HG03103 (cell line): ENCODE data around the gene MSH4.
"Not testable (repeated sequence)": the region's sequence is repeated elsewhere in the genome, so short reads cannot be mapped to it uniquely, and the experiment has no call there.

Experiments
- ATAC-seq: cut with Tn5 transposase; IDR thresholded peaks from one replicate; pipeline ENCODE4 v1.9.1; 2021; ENCODE audit warnings: low read depth; ENCODE audit not compliant: unreplicated experiment

MSH4 gene

DNA sequence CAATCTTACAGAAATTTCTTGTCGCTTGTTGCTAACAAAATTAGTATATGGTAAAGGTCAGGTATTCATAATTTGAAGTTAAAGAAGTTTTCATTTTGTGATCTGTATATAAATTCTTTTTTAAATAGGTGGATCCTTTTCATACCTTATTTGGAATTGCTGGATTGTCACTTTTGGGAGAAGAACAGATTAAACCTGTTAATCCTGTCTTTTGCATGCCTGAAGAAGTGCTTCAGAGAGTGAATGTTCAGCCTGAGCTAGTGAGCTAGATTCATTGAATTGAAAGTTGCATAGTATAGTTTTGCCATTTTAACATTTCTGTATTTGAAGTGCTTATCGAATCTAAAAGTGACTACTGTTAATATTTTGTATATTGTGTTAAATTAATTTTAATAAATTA lies 2.3 kb upstream of the MSH4 start:
- ATAC-seq = no peak

GRCh38 chr1:75795703-75796193 lies 934 bp upstream of the MSH4 start:
- ATAC-seq = no peak

DNA sequence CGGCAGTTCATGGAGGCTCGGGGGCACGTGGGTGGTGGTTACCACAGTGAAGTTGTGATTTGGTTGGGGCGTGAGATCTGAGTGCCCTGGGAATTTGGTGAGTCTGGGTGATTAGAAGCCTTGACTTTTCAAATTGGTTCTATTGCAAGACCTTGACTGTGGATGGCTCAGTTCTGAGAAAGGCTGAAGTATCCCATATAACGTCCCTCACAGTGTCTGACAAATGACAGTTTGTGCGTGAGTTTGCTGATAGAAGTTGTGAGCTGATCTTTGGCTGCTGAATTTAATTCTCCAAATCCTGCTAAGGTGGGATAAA lies 549 bp downstream of the MSH4 start:
- no peak for ATAC-seq

DNA sequence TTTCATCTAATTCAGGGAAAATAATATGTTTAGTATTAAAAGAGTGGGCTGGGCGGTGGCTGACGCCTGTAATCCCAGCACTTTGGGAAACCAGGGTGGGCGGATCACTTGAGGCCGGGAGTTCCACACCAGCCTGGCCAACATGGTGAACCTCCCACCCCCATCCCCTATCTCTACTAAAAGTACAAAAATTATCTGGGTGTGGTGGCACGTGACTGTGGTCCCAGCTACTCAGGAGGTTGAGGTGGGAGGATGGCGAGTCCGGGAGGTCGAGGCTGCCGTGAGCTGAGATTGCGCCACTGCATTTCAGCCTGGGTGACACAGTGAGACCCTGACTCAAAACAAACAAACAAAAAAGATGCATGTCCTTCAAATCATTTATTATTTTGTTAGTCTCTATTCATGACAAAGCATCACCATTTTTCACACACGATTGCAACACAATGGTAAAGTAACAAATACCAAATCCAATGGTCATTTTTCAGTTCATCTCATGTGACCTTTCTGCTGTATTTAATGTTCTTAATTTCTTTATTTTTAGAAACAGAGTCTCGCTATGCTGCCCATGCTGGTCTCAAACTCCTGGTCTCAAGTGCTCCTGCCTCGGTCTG lies 1.0 kb downstream of the MSH4 start:
- ATAC-seq = no peak

GRCh38 chr1:75801480-75801879 lies 4.8 kb downstream of the MSH4 start:
- ATAC-seq = not testable (repeated sequence)

- no peak for ATAC-seq
These were observed 12.2 kb downstream of the MSH4 start for GRCh38 chr1:75808921-75809320.

DNA sequence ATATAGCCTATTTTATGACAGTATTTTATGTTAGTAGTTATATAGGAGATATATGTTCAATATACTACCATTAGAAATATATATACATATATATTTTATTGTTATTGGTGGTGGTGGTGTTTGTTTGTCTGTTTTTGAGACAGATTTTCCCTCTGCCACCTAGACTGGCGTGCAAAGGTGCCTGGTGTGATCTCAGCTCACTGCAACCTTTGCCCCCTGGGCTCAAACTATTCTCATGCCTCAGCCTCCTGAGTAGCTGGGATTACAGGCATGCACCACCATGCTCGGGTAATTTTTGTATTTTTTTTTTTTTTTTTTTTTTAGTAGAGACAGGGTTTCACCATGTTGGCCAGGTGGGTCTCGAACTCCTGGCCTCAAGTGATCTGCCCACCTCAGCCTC lies 13.4 kb downstream of the MSH4 start:
- not testable (repeated sequence) for ATAC-seq

DNA sequence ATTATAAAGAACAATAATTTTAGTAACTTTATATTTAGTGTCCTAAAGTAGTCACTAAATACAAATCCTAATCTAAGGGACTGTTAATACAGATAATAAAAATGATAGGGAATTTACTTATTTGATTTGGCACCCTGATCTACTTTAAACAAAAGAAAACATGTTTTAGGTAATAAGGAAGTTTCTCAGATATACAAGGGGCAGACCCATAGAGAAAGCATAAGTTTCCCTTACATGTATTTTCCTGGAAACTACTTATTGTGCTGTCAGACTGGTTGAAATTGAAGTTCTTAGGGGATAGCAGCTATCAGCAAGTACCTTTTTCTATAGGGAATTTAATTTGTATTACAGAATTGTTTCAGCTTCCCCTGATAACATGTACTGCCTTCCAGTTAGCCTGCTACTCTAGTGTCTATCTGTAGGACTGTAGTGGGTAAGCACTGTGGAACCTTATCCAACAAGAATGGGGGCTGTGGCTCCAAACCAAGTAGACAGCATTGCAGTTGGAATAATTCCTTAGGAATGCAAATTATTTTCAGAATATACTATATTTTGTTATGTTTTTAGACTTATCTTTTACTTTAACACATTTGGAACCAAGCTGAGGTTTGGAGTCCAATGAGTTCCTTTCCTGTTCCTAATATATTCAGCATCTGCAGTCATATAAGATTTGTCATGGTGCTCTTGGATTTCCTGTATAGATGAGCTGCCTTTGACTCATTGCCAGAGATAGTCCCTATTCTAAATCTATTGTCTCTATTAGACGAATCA lies 14.7 kb downstream of the MSH4 start:
- no peak for ATAC-seq

GRCh38 chr1:75812065-75812464 lies 15.4 kb downstream of the MSH4 start:
- ATAC-seq = no peak

- not testable (repeated sequence) for ATAC-seq
These were observed 26.9 kb downstream of the MSH4 start for GRCh38 chr1:75823596-75823995.

GRCh38 chr1:75836528-75837100 lies 39.9 kb downstream of the MSH4 start:
- ATAC-seq = no peak

DNA sequence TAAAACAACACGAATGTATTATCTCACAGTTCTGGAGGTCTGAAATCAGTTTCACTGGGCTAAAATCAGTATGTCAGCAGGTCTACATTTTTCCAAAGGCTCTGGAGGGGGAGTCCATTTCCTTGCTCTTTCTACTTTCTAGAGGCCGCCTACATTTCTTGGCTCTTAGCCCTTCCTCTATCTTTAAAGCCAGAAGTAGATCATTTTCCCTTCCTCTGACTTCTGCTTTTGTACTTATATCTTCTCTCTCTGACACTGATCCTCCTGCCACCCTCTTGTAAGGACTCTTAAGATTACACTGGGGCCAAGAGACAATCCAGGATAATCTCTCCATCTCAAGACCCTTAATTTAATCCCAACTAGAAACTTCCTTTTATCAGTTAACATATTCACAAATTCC lies 41.4 kb downstream of the MSH4 start:
- no peak for ATAC-seq

DNA sequence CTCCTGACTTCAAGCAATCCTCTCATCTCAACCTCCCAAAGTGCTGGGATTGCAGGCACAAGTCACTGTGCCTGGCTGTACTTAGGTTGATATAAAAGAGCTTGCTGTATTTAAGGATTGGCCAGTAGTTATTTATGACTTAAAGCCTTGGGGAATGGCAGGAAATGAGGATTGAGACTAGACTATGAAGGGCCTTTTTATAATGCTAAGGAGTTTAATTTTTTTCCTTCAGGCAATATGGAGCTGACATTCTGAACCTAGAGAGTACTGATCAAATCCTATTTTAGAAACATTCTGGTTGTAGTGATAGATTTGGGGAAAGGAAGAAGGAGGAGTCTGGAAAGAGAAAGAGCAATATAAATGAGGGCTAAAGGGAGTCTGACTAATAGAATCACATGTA lies 44.7 kb downstream of the MSH4 start:
- ATAC-seq = no peak

GRCh38 chr1:75845576-75845975 lies 48.9 kb downstream of the MSH4 start:
- no peak for ATAC-seq

DNA sequence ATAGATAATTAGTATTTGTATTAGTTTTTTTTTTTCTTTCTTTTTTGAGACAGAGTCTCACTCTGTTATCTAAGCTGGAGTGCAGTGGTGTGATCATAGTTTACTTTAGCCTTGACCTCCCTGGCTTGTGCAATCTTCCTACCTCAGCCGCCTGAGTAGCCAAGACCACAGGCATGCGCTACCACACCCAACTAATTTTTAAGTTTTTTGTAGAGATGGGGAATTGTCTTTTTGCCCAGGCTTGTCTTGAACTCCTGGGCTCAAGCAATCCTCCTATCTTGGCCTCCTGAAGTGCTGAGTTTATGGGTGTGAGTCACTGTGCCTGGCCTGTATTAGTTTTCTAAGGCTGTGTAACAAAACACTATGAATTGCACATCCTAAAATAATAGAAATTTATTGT lies 58.3 kb downstream of the MSH4 start:
- ATAC-seq = no peak

- ATAC-seq = no peak
These were observed 59.1 kb downstream of the MSH4 start for GRCh38 chr1:75855734-75856133.

DNA sequence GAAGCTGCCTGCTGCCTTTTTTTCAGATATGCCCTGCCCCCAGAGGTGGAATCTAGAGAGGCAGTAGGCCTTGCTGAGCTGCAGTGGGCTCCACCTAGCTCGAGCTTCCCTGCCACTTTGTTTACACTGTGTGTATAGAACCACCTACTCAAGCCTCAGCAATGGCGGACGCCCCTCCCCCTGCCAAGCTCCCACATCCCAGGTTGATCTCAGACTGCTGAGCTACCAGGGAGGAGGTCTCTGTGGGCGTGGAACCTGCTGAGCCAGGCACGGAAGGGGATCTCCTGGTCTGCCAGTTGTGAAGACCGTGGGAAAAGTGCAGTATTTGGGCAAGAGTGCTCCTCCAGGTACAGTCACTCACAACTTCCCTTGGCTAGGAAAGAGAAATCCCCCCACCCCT lies 65.1 kb downstream of the MSH4 start:
- ATAC-seq = no peak

GRCh38 chr1:75870951-75871350 lies 74.3 kb downstream of the MSH4 start:
- no peak for ATAC-seq

- ATAC-seq = no peak
These were observed 83.3 kb downstream of the MSH4 start for GRCh38 chr1:75879985-75880384.

DNA sequence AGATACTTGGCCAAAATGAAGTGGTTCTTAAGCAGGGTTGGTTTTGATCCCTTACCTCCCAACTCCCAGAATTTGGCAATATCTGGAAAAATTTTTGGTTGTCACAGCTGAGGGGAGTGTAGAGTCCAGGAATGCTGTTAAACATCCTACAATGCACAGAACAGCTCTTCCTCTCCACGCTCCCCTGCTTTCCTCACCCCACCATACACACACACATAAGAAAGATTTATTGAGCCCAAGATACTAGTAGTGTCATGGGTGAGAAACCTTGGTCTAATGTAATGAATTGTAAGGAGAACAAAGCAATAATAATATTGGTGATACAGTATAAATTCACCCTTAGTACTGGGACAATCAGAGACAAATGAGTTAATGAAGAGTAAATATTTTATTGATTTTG lies 87.8 kb downstream of the MSH4 start:
- no peak for ATAC-seq

- no peak for ATAC-seq
These were observed 104.7 kb downstream of the MSH4 start for GRCh38 chr1:75901371-75901770.

GRCh38 chr1:75908717-75909152 lies 112.1 kb downstream of the MSH4 start:
- ATAC-seq = peak; percentile 74
